K562 (cell line): ENCODE measurements around the gene CCDC9. TPM values are rescaled to one million over a fixed set of nuclear protein-coding genes. Genes with fewer than 3 reads are reported as not detected.

ENCODE experiments used
- ATF1 ChIP-seq, 2 experiments: fragments of 450-650 bp in 1 of 2; IDR thresholded peaks; 2 replicates each; pipeline ENCODE4 v1.6.1; 2016; ENCODE audit warnings: missing compliant biosample characterization in 1 of 2, missing genetic modification characterization in 1 of 2
- BDP1 ChIP-seq: IDR thresholded peaks from 3 replicates; pipeline ENCODE4 v1.6.1; 2011; ENCODE audit not compliant: insufficient read length, insufficient read depth
- FOXK2 ChIP-seq, 2 experiments: fragments of 450-650 bp; IDR thresholded peaks in 1 of 2; conservative IDR thresholded peaks in 1 of 2; 2 replicates each; pipeline ENCODE4 v1.6.1; 2016; ENCODE audit warnings: low read depth in 2 of 2, mild to moderate bottlenecking in 1 of 2
- KHSRP ChIP-seq: fragments of 450-650 bp; IDR thresholded peaks from 2 replicates; pipeline ENCODE4 v1.6.1; 2017
- PBX2 ChIP-seq, 2 experiments: IDR thresholded peaks in 1 of 2; conservative IDR thresholded peaks in 1 of 2; 2 replicates each; pipeline ENCODE4 v1.6.1; 2016; ENCODE audit warnings: low read depth in 2 of 2, mild to moderate bottlenecking in 1 of 2, missing compliant biosample characterization in 1 of 2, missing genetic modification characterization in 1 of 2, moderate library complexity in 1 of 2
- PKNOX1 ChIP-seq: fragments of 450-650 bp; IDR thresholded peaks from 2 replicates; pipeline ENCODE4 v1.6.1; 2016
- RAD21 ChIP-seq, 2 experiments: fragments of 250-450 bp in 1 of 2; fragments of 450-650 bp in 1 of 2; sonication (Bioruptor Pico) in 1 of 2; formaldehyde crosslinking in 1 of 2; IDR thresholded peaks in 1 of 2; conservative IDR thresholded peaks in 1 of 2; 2 replicates each; pipeline versions ENCODE4 v1.4.0 to v1.8.0; 2020 to 2022; ENCODE audit warnings: mild to moderate bottlenecking in 2 of 2, moderate library complexity in 1 of 2
- SIX5 ChIP-seq, 2 experiments: IDR thresholded peaks; 2 replicates each; pipeline ENCODE4 v1.6.1; 2011; ENCODE audit warnings: low read length in 2 of 2, borderline replicate concordance in 1 of 2, low read depth in 1 of 2, mild to moderate bottlenecking in 1 of 2, moderate library complexity in 1 of 2; ENCODE audit not compliant: insufficient read depth in 1 of 2
- YY1 ChIP-seq, 3 experiments: IDR thresholded peaks; 2 replicates each; pipeline ENCODE4 v1.6.1; 2011; ENCODE audit warnings: low read length in 2 of 3, mild to moderate bottlenecking in 2 of 3, moderate library complexity in 2 of 3, borderline replicate concordance in 1 of 3, control low read depth in 1 of 3, low read depth in 1 of 3; ENCODE audit not compliant: insufficient read depth in 3 of 3, insufficient replicate concordance in 2 of 3, control insufficient read depth in 1 of 3, insufficient read length in 1 of 3; ENCODE audit errors: extremely low read depth in 1 of 3
- ZBTB40 ChIP-seq, 2 experiments: fragments of 450-650 bp in 1 of 2; sonication (generic) in 1 of 2; formaldehyde crosslinking in 1 of 2; IDR thresholded peaks; 2 replicates each; pipeline versions ENCODE4 v1.7.1 to v1.9.0; 2016 to 2022; ENCODE audit warnings: inconsistent platforms in 1 of 2, mild to moderate bottlenecking in 1 of 2, missing genetic modification reagents in 1 of 2
- ZNF707 ChIP-seq: fragments of 250-450 bp; sonication (Bioruptor Pico); conservative IDR thresholded peaks from 2 replicates; pipeline ENCODE4 v1.8.0; 2022; ENCODE audit warnings: inconsistent platforms, mild to moderate bottlenecking, moderate library complexity
- polyA plus RNA-seq, 8 experiments: library from polyadenylated mRNA; depleted of rRNA in 4 of 8; stranded (reverse) in 5 of 8; unstranded in 3 of 8; fragments of >200 nt; fragmentation: Nextera tagmentation in 2 of 8; fragmentation: Illumina TruSeq in 1 of 8; extraction: Ambion mirVana in 2 of 8; extraction: Trizol in 1 of 8; gene quantifications; 2 replicates each; pipeline versions ENCODE4 v1.2.1 to v1.2.3, GENCODE V29; 2011 to 2014; ENCODE audit warnings: inconsistent platforms in 1 of 8, missing spikeins in 1 of 8
- total RNA-seq, 7 experiments: library from RNA; depleted of rRNA in 6 of 7; stranded (reverse); fragments of >200 nt in 6 of 7; fragmentation: Illumina TruSeq in 2 of 7; extraction: Trizol in 2 of 7; gene quantifications; 2 replicates each; pipeline versions ENCODE4 v1.2.1 to v1.2.3, GENCODE V29; 2011 to 2021; ENCODE audit warnings: low replicate concordance in 1 of 7

Gene CCDC9
- total and polyA plus RNA-seq, 9 of the 15 experiments (the other 6 are each of a cell fraction or from before 2014, with no cell fraction given): 0.23 to 38.6 (median 8.4) TPM

DNA sequence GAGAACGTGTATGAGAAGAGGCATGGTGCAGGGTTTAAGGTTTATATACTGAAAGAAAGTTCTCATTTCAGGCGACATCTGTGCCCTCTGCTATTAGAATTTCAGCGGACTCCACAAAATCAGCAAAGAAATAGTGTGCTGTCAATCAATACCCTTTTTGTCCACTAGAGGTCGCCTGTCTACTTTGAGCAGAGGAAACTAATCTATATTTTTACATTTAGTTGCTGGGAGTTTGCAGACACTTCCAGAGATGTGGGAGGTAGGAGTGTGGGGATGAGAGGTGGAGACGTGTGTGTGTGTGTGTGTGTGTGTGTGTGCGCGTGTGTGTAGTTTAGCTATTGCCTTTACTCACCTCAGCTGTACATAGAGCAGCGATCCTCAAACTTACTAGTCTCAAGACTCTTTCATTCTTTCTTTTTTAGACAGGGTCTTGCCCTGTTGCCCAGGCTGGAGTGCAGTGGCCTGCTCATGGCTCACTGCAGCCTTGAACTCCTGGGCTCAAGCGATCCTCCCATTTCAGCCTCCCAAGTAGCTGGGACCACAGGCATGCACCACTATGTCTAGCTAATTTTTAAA lies 28.1 kb downstream of the CCDC9 start (continued):
- TF ChIP-seq ZBTB40 (IDR thresholded peaks at IDR 0.05) (no peak), ZBTB40 (CRISPR knock-in tag; IDR thresholded peaks at IDR 0.05) (no peak), KHSRP (no peak), RAD21 (CRISPR knock-in tag; conservative IDR thresholded peaks at IDR 0.05 in 1 of 2, IDR thresholded peaks at IDR 0.05 in 1 of 2) (peak; percentile 26 to 67), ATF1 (CRISPR knock-in tag; IDR thresholded peaks at IDR 0.05) (no peak), ATF1 (tag; IDR thresholded peaks at IDR 0.05) (no peak), FOXK2 (conservative IDR thresholded peaks at IDR 0.05 in 1 of 2, IDR thresholded peaks at IDR 0.05 in 1 of 2; ENCODE audit: low read depth in 2 of 2) (peak in 1 of 2 experiments; percentile 13; a peak in 1 of 4 replicates), YY1 (IDR thresholded peaks at IDR 0.05; ENCODE audit: borderline replicate concordance in 1 of 3, control insufficient read depth in 1 of 3, extremely low read depth in 1 of 3, insufficient read depth in 3 of 3, insufficient read length in 1 of 3, insufficient replicate concordance in 2 of 3, low read depth in 1 of 3, low read length in 2 of 3) (no peak), SIX5 (IDR thresholded peaks at IDR 0.05; ENCODE audit: borderline replicate concordance in 1 of 2, insufficient read depth in 1 of 2, low read depth in 1 of 2, low read length in 2 of 2) (no peak), PBX2 (CRISPR knock-in tag; IDR thresholded peaks at IDR 0.05; ENCODE audit: low read depth) (peak; percentile 69), PBX2 (tag; conservative IDR thresholded peaks at IDR 0.05; ENCODE audit: low read depth) (peak; percentile 70), PKNOX1 (peak; percentile 96), ZNF707 (CRISPR knock-in tag) (no peak), BDP1 (no peak)
